ENCODE data around the gene PLGLB2.
"Not testable (repeated sequence)": the region's sequence is repeated elsewhere in the genome, so short reads cannot be mapped to it uniquely, and the experiment has no call there.

The PLGLB2 gene

DNA sequence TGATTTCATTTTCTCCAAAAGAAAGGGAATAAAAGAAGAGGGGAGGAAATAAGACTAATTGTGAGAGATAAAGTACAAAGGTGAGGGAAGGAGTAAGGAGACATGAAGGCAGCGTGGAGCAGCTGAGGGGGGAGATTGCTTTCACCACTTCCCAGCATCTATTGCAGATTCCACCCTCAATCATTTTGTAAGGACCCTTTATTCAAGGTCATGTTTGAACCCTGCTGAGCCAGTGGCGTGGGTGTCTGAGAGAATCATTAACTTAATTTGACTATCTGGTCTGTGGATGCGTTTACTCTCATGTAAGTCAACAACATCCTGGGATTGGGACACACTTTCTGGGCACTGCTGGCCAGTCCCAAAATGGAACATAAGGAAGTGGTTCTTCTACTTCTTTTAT, at the start of gene PLGLB2:
PLGLB2 (plus strand) TSS at position 297 of the 400 bp plus-strand sequence; CDS start at position 364, 67 bp downstream.
- not testable (repeated sequence) for DNase-seq (ENCODE audit: low spot score)

DNA sequence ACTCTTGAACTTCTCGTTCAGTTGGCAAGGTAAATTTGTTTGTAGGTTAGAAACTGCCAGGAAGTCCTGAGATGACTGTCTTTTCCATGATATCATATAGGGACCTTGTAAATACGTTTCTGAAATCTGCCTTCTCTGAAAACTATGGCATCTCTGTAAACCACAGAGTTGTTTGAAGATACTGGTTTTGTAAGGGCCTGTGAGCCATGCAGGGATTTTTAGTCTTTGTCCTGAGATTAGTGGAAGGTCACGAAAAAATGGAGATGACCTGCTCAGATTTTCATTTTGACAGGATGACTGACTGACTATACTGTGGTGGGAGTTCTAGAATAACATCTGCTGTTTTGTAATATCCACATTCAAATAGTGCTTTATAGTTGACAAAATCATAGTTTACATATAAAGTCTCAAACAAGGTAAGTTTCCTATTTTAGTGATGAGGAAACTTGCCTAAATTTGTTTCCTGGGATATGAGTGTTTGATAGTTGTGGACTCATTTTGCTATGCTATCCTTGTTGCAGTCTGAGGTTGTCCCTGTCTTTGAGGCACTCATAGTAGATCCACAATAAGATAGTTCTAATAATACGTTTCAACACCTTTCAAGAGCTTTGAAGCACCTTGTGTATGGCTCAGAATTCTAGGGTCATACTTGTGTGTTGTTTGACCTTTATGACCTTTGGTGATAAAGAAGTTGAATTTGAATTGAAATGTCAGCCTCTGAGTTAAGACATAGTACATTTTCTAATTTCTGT, 43.1 kb upstream of the PLGLB2 start:
- DNase-seq (ENCODE audit: low spot score) = not testable (repeated sequence)

DNA sequence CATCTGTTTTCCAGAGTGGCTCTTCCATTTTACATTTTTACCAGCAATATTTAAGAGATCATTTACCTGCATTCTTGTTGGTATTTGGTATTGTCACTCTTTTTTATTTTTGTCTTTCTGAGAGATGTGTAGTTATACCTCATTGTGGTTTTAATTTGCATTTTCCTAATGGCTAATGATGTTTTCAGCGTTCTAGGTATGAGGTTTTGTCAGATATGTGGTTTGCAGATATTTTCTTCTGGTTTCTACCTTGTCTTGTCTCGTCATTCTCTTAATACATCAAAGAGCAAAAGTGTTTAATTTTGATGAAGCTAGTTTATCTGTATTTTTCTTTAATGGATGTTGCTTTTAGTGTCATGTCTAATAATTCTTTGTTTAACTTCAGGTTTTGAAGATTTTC, 39.5 kb upstream of the PLGLB2 start:
- not testable (repeated sequence) for DNase-seq (ENCODE audit: low spot score)

DNA sequence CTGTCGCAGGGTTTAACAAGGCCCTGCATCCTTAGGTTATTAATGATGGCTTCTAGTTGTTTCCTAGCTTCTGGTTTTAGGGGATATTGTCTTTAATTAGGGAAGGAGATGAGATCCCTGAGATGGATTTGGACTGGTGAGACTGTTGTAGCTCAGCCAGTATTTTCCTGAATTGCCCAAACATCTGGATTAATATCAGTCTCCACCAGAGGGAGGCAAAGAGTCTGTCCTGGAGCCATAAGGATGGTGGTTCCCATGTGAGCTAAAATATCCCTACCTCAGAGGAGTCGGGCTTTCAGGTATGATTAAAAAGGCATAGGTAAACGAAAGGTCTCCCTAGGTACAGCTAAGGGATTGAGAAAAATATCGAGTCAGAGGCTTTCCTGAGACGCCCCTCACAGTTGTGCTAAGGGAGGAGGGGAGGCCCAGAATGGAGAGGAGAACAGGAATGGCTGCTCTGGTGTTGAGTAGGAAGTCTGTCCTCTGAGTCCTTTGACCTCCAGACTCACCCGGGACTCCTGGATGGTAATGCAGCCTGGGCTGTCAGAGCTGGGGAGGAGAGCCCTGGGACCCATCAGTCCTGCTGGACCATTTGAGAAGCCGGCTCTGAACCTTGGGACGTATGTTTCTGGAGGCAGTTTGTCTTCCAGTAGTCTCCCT, 19.8 kb upstream of the PLGLB2 start:
- not testable (repeated sequence) for DNase-seq (ENCODE audit: low spot score)

DNA sequence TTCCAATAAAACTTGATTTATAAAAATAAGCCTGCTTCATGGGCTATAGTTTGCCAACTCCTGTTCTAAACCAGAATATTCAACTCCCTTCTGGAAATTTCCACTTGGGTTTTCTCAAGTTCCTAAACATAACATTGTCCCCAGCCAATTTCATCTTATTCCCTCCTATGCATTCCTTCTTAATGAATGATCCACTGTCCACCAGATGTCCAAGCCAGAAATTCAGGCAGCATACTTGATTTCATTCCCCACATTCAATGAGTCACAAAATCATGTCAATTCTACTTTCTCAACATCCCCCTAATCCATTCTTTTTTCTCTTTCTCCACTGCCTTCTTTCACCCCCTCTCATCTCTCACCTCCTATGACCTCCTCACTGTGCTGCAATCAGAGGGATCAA, 7.0 kb upstream of the PLGLB2 start:
- DNase-seq (ENCODE audit: low spot score) = not testable (repeated sequence)

DNA sequence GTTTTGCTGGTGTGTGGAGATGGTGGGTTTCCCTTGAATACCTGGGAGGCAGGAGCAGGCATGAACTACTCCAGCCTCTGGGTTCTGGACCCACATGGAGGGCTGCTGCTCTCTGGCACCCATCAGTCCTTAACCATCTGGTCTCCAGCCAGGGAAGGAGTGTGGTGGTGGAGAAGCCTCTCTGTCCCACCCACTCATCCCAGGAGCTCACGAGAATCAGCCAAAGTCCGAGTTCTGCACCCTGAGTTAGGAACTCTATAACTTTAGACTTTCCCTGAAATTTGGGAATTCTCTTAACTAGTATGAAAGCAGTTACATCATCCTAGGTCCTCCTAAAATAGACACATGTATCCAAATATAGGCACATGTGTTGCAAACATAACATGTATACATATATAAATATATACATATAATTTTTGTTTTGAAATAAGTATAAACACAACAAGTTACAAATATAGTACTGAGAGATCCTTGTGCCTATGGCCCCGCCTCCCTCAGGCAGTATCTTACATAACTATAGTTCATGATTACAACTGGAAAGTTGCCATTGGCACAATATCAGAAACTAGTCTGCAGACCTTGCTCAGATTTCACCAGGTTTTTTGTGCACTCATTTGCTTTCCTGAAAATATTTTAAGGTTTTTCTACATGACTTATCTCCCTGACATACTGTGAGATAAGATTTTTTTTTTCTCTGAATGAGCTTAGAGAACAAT, 5.3 kb upstream of the PLGLB2 start:
- not testable (repeated sequence) for DNase-seq (ENCODE audit: low spot score)

DNA sequence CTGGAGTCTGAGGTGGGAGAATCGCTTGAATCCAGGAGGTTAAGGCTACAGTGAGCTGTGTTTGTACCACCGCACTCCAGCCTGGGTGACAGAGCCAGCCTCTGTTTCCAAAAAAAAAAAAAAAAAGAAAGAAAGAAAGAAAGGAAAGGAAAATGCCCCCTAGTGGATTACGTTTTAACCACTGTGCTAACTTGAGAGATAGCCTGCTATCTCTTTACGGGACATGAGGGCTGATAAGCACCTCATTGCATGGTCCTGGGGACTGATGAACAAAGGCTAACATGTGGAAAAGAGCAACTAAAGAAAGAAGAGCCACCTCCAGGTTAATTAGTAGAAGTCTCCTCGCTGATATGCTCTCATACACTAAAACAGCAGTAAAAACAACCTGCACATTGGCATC, 4.2 kb upstream of the PLGLB2 start:
- DNase-seq (ENCODE audit: low spot score) = not testable (repeated sequence)

DNA sequence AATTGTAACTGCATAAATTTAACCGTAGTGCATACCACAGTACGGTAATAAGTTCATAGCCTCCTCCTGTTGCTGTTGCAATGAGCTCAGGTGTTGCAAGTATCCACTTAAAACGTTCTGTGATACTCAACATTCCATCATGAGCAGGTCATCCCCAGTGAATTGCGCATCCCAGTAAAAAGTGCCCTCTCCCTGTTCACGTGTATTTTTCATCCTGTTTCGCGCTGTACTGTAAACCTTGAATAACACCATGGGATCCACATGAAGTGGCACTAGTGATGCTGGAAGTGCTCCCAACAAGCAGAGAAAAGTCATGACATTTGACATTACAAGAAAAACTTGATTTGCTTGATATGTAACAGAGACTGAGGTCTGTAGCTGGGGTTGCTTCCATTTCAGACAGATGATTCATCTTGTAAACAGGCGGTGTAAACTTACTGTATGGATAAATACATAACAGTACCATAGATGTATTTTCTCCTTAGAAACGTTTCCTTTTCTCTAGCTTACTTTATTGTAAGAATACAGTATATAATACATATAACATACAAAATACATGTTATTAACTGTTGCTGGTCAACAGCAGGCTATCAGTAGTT, 2.4 kb upstream of the PLGLB2 start:
- DNase-seq (ENCODE audit: low spot score) = not testable (repeated sequence)

DNA sequence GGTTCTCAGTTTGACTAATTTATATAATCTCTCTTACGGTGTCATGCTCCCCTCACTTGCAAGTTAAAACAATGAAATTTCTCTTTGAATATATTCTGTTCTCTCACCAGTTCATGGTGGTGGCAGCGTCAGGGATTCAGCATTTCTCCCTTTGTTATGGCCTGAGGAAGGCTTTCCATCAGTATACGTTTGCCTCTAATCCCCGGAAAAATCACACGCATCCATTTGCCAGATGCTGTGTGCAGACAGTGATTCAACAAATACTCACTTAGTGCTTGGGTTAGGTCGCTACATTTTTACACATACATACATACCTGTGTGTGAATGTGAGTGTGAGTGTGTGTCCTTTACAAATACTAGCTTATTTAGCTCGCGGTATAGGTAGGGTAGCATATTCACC, 637 bp downstream of the PLGLB2 start:
- not testable (repeated sequence) for DNase-seq (ENCODE audit: low spot score)

DNA sequence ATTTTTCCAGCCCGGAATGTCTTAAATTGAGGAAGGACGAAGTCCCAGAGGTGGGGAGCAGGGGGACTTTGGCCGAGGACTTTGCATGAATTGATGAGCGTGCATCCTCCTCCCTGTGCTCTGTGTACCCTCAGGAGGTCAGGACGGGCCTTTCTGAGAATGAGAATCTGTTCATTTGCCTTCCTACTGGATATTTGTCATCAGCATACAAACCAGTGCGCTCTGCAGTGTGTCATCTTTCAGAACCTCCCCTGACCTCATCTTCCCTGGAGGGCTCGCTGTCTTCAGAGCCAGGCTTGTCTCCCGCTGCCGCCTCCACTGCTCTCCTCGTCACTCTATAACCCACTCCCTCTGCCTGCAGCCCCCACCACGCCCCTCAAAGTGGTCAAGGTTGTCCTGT, 2.7 kb downstream of the PLGLB2 start:
- DNase-seq (ENCODE audit: low spot score) = not testable (repeated sequence)

DNA sequence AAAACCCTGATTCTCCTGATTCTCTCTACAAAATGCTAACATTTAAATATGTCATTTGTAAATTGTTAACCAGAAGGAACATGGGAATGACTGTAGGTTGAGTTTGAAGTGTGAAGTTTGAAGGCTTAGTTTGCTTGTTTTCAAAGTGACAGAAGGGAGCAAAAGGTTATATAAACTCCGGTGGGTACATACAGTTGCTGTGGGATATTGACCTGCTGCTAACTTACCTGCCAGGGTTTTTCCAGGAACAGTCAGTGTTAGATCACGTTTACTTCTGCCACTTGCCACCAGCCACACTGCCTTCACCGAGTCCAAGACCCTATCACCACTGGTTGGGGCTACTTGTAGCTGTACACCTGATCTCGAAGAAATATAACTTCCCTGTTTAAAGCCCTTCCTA, 6.9 kb downstream of the PLGLB2 start:
- DNase-seq (ENCODE audit: low spot score) = not testable (repeated sequence)

Measured in pons (tissue), 1 donor.